HL-60/S4 (cell line): ENCODE measurements around the gene PPDPF.

ENCODE experiments used
- in situ Hi-C: fragments of 300-500 bp; cut with MboI; formaldehyde crosslinking; loops from 2 replicates; pipeline ENCODE4 v1.14.3; 2022; ENCODE audit warnings: low sequenced_read_pairs

Gene PPDPF

DNA sequence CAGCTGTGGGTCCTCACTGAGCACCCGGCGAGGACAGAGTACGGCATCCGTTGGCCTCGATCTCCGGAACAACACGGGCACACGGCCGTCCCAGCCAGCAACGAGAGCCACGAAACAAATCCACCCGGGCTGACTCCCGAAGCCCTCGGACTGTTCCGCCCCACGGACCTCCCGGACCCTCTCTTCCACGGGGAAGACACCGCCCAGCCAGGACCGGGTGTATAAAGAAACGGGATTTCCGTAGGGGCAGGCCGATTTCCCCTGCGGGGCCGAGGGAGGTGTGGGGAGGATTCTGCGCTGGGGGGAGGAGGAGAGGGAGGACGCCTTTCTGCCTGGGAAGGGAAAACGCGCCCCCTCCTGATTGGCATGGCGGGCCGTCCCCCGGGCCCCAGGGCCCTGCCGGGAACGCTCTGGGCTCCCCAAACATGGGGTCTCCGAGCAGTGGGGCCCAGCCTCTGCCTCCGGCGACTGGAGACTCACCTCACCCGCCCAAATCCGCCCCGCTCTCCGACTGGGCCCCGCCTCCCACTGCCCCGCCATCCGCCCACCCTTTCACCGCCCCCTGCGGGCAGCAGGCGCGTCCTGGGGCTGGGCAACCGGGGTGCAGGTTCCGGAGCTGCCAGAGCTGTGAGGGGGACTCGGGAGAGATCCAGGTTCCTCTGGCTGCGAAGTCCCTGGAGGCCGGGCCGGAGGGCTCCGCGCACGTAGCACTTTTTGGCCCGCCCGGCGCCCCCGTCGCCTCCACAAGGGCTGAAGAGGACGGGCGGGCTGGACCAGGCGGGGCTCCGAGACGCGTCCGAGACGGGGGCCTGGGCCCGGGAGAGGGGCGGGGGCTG lies 679 bp upstream of the PPDPF start:
- in situ Hi-C loops, result no loop called here

DNA sequence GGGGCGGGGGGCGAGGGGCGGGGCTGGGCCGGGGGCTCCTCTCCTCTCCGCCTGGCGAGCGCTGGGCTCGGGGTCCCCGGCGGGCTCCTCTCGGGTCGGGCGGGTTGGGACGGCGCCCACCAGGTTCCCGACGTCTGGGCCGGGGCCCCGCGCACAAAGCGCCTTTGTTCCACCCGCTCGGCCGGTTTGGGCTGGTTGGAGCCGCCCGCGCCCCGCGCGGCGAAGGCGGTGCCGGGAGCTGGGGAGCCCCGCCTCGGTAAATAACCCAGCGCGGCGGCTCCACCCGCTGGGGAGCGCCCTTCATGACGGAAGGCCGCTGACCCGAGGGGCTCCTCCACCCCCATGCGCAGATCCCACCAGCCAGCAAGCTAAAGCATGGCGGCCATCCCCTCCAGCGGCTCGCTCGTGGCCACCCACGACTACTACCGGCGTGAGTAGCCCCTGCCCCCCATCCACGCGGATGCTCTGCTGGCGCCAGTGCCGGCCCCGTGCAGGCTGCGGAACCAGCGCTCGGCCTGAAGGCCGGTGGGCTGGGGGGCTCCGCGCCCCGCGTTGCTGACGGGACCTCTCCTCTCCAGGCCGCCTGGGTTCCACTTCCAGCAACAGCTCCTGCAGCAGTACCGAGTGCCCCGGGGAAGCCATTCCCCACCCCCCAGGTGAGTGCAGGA lies 503 bp downstream of the PPDPF start:
- in situ Hi-C loops, result no loop called here

DNA sequence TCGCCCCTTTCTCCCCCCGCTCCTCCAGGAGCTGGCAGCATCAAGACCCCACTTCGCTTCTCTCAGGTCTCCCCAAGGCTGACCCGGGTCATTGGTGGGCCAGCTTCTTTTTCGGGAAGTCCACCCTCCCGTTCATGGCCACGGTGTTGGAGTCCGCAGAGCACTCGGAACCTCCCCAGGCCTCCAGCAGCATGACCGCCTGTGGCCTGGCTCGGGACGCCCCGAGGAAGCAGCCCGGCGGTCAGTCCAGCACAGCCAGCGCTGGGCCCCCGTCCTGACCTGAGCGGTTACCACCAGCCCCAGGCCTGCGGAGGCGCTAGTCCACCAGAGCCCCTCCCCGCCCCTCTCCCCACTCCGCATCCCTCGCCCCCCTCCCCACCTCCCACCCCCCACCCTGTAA lies 1.0 kb downstream of the PPDPF start:
- in situ Hi-C loops, result no loop called here

DNA sequence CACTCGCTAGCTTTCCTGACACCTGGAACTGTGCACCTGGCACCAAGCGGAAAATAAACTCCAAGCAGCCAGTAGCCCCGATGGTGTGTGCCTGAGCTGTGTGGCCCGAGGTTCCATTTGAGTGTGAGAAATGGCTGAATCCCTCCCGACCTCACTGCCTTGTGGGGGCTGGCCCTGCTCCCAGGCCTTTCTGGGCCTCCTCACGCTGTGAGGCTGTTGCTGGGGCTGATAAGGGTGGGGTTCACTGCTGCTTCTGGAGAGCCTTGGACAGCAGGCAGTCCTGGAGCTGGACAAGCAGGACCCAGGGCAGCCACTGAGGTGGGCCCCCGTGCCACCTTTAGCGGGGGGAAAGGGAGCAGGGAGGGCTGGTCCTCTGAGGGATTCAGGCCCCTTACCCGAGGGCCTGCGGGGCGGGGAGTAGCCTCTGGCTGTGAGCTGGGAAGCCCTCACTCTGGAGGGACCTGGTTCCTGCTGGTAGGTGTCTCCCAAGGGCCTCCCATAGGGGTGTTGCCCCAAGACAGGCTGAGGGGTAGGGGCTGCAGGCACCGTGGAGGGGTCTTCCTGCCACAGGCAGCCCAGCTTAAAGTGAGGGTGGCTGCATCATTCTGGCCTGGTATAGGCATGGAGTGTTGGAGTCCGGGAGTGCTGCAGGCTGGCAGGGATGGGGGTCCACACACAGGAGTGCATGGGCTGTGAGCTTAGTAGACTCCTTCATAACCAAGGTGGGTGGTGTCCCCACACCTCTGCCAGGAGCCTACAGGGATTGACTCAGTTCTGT lies 1.7 kb downstream of the PPDPF start:
- in situ Hi-C loops, result no loop called here

DNA sequence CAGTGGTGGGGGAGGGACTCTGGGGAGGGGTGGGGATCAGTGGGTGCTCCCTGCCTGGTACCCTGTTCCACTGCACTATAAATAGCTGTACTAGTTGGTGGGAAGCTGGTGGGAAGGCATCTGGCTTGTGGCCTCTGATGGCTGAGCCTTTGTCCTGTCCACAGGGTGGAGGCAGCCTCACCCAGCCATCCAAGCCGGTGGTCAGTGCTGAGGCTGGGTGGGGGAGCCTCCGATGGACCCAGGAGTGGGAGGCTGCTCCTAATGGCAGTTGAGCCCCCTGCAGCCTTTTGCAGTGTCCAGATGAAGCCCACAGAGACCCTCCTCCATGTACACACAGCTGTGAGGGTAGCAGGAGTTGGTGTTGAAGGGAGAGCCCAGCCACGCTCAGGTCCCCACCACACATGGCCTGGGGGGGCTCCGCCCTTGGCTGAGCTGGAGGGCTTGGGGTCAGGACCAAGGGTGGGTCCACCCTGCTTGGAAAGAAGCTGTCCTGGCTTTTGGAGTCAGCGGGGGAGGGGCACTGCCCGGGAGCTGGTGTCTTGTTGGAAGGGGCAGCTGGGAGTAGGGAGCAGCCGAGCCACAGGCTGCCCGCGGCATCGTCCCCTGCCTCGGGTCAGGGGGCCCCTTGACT lies 2.5 kb downstream of the PPDPF start:
- in situ Hi-C loops, result no loop called here

DNA sequence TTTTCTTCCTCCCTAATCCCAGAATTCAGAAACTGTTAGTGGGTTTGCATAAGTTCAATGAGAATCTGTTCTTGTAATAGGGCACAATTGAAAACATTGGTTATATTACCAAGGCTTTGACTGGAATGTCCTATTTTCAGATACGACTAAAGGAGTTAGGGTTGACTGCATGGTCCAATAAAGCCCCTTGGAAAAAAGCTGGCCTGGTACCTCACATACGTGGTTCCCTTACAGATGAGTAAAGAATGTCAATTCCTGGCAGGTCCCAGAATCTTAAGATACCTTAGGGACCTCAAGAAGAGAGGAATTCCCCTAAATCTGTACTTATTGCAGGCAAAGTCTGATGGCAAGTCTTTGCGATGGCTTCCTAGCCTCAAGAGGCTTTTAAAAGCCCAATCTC lies 4.6 kb downstream of the PPDPF start:
- in situ Hi-C loops, result no loop called here

DNA sequence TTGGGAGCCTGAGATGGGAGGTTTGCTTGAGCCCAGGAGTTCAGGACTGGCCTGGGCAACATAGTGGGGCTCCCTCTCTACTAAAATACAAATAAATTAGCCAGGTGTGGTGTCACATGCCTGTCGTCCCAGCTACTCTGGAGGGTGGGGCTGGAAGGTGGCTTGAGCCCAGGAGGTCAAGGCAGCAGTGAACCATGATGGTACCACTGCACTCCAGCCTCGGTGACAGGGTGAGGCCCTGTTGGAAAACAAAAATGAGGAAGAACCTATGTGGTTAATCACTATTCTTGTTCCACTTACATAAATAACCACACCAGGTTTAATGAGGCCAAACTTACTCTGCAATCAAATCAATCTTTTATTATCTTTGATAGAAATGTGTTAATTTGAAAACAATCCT lies 5.4 kb downstream of the PPDPF start:
- in situ Hi-C loops, result no loop called here

DNA sequence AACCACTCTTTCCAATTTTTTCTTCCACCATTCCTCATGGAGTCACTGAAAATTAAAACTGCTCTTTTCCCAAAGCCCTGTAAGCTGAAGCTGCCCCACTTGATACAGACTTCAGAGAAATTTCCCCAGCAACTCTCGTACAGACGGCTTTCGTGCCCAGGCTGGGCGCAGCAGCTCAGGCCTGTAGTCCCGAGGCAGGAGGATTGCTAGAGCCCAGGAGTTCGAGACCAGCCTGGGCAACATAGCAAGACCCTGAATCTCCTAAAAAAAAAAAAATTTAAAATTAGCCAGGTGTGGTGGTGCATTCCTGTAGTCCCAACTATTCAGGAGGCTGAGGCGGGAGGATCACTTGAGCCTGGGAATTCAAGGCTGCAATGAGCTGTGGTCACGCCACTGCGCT lies 6.6 kb downstream of the PPDPF start:
- in situ Hi-C loops, result no loop called here

DNA sequence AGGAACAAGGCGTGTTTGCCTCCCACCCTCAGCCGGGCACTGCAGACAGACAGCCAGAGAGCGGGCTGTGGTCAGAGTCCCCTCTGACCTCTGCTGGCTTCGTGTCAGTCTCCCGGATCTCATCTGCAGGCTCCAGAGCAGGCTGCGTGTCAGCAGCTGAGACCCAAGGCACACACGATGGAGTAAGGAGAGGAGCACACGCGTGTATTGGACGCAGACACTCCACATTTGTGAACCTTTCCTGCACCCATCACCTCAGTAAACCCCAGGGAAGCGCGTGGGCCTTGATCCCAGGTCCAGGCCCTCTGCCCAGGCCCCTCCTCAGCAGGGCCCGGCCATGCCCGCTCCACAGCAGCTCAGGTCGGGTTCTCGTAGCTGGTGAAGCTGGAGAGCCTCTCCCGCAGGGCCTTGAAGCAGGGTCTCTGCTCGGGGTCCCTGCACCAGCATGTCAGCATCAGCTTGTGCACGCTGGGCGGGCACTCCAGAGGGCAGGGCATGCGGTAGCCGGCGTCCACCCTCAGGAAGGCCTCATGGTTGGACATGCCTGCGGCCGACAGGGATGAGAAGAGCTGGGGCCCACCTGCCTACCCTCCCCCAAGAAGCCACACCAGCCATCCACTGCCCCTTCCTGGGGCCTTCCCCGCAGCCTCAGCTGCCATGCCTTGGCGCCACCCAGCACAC lies 8.8 kb downstream of the PPDPF start:
- in situ Hi-C loops, result no loop called here

DNA sequence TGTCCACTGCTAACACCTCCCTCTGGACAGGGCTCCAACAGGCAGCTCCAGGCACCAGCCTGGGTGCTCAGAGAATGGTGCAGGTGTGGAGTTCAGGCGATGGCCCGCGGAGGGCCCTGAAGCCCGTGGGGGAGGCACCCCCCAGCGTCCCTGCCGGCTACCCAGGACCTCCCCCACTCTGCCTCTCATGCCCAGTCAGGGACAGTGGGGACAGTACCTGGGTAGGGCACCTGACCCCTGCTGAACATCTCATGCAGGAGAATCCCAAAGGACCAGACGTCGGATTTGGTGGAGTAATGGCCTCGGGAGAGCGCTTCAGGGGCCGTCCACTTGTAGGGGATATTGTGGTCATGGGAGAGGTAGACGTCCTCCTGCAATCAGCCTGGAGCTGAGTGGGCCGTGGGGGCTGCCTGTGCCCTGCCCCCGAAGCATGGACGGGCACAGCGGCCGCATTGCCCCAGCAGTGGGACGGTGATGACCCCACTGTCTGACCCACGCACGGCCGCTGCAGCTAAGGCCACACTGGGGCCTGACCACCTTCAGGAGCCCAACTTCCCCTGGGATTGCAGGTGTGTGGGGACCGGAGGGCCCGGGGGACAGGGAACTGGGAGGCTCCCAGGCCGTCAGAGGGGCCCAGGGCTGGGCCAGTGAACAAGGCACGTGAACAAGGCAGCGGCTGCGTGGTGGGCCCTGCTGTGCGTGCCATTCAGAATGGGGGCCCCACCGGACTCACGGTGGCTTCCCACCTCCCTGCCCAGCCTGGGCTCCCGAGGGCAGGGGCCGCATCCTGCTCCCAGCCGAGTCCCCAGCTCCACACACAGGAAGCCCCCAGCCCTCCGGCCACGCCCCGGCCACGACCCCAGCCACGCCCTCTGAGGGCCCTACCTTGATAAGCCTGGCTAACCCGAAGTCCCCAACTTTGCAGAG lies 9.6 kb downstream of the PPDPF start:
- in situ Hi-C loops, result no loop called here

DNA sequence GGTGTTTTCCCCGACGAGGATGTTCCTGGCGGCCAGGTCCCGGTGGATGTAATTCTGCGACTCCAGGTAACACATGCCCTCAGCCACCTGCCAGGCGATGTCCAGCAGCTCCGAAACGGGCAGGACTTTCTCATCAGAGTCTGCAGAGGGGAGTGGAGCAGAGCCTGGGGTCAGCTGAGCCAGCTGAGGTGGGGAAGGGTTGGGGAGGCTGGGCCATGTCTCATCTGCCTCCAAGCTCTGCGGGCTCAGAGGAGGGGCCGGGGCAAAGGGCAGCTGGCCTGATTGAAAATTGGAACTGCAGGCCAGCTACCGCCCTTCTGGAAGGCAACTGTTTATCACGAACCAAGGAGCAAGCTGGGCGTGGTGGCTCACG lies 10.2 kb downstream of the PPDPF start:
- in situ Hi-C loops, result no loop called here

DNA sequence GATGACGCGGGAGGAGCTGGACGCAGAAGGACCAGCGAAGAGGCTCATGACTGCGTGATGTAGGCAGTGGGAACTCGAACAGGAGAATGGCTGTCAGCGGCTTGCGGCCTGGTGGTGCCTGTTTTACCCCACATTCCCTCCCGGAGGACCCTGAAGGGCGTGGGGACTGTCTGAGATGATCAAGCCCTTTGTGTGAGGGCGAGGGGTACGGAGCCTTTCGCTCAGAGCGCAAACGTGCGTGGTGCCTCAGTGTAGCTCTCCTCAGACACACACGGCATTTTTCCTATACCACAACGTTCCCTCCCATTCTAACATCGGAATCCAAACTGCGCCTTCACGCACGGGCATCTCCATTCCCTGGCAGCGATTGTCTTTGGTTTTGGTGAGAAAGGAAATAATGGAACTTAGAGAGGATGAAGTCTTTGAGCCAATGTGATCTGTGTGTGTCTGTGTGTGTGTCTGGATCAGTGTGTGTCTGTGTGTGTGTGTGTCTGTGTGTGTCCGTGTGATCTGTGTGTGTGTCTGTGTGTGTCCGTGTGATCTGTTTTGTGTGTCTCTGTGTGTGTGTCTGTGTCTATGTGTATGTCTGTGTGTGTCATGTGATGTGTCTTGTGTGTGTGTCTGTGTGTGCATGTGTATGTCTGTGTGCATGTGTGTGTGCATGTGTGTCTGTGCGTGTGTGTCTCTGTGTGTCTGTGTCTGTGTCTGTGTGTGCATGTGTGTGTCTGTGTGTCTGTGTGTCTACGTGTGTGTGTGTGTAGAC lies 11.3 kb downstream of the PPDPF start:
- in situ Hi-C loops, result no loop called here

DNA sequence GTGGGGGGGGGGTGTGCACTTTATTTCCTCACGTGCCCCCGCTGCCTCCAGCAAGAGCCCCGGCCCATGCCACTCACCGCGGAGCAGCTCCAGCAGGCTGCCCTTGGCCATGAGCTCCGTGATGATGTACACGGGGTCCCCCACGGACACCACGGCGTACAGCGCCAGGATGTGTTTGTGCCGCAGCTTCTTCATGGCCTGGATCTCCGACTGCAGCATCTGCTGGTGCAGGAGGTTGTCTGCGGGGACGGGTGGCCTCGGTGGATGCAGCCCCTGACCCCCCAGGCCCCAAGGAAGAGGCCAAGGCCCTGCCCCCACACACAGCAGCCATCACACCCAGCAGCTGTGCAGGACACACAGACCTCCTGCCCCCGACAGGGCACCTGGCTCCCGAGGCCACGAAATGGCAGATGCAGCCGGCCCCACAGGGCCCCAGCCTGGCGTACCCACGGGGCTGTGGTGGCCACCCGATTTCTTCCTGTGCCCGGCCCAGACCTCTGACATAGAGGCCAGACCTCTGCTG lies 11.9 kb downstream of the PPDPF start:
- in situ Hi-C loops, result no loop called here

DNA sequence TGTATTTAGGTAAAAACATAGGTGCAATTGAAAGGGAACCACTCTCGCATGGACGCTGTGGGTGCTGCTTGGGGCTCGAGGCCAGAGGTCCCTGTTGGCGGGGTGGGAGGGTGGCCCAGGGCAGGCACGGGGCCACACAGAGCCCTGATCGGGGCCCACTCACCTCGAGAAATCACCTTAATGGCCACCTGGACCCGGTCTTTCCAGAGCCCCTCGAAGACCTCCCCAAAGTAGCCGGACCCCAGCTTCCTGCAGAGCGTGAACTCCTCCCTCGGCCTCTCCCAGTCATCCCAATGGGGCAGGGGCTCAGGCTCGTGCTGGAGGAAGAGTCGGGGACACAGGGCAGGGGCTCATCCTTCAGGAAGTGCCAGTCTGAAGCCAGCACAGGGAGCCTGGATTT lies 12.8 kb downstream of the PPDPF start:
- in situ Hi-C loops, result no loop called here

DNA sequence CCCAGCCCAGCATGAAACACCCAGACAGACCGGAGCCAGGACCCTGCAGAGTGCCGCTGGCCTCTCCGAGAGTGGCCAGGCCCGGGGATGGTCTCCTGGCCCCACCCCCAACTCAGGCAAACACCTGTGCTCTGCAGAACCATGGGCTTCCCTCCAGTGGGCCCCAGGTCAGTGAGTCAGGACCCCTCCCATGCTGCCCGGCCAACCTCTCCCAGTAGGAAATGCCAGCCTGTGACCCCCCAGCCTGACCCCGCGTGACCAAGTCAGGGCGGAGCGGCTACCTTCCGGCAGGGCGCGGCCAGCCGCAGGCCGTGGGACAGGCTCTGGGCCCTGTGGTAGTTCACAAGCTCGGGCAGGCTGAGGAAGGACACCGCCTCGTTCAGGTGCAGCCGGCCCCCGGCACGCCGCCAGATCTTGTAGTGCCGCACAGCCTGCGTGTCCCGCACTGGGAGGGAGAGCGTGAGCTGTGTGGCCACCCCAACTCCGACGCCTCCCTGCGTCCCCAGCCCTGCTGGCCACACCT lies 13.4 kb downstream of the PPDPF start:
- in situ Hi-C loops, result no loop called here

DNA sequence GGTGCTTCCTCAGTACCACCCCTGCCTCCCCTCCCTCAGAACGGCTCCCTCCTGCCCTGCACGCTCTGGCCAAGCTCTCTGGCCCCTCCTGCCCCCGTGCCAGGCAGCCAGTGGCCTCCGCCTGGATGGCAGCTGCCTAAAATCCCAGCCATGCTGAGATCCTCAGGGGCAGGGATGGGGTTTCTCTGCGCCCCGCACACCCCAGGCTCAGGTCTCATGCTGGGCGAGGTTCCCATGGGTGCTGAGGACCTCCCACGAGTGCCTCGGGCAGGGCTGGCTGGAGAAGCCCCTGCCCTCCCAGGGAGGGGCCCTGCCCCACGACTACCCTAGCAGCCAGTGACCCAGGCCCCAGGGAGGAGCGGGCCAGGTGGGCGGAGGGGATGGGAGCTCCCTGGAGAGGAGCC lies 13.9 kb downstream of the PPDPF start:
- in situ Hi-C loops, result no loop called here

DNA sequence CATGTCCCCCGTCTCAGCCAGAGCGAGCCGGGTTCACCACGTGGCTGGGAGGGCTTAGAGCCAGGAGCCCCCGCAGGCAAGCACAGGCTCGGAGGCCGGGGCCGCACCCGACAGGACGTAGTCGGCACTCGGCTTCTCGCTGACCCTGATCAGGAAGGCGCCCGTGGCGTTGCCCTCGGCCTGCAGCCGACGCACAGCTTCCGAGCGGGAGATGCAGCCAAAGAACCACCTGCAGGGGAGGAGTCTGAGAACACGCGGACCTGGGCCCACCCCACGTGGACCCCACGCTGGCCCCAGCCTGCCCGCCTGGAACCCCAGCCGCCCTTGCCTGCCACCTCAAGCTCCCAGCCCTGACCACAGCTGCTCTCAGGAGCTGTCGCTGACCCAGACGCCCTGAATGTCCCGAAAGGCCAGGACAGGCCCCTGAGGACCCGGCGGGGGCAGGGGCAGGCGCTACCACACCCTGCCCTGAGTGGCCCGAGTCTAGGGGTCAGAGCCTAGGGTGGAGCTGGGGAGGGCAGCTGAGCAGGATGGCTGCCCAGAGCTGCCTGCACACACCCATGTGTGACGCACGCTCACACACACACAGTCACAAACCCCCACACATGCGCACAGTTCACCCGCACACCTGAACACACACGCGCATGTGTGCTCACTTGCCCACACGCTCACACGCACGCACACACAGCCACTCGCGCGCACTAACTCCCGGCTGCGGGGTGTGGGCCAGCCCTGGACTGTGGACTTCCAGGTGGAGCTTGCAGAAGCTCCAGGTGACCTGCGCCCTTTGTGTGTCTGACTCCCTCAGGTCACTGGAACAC lies 14.5 kb downstream of the PPDPF start:
- in situ Hi-C loops, result no loop called here
